ENCODE measurements around the gene MPG. TPM values are rescaled to one million over a fixed set of nuclear protein-coding genes. Genes with fewer than 3 reads are reported as not detected.

Gene MPG
- polyA plus RNA-seq, 1 of the 3 experiments (the other 2 are of a cell fraction), result 98.3 TPM

DNA sequence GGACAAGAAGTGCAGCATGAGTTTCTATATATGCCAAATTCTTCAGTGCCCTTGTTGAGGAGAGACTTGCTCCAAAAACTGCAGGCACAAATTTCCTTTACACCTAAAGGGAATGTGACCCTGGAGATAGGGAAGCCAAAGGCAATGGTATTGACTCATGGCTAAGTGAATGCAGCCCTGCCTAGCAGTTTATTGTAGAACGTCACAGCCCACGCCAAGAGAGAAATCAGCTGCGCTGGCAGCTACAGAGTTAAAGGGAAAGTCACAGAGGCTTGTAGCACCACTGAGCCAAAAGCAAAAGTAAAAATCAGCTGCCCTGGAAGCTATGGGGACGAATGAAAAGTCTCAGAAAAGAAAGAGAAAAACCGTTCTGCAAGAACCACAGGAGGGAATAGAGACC is 34.7 kb upstream of the MPG start:
- Histone ChIP-seq H4K20me1 (ENCODE audit: insufficient read depth) (no peaks in the 10 kb centered on the region), H3K27me3 (ENCODE audit: insufficient read depth) (no peaks in the 10 kb centered on the region), H3K9me2 (no peaks in the 10 kb centered on the region), H3K4me2 (no peak overlapping the region), H3K36me3 (replicated peaks in 1 of 2; ENCODE audit: control insufficient read depth in 1 of 2, insufficient read depth in 2 of 2, low read length in 1 of 2) (peaks cover 8 to 25% of the 10 kb centered on the region in 2 experiments), H3K9me3 (no peaks in the 10 kb centered on the region), H3K4me1 (ENCODE audit: control insufficient read depth in 1 of 2, insufficient read depth in 2 of 2, low read depth in 1 of 2, low read length in 1 of 2) (no peaks in the 10 kb centered on the region), H3K9ac (no peak overlapping the region), H3K27ac (ENCODE audit: low read depth in 2 of 2, low read length in 1 of 2) (no peak overlapping the region), H3K79me2 (ENCODE audit: insufficient read depth) (no peaks in the 10 kb centered on the region), H3F3A (replicated peaks; ENCODE audit: insufficient read depth) (peaks cover 4% of the 10 kb centered on the region), H3K4me3 (ENCODE audit: low read depth in 2 of 2, low read length in 1 of 2) (no peak overlapping the region), H2AFZ (ENCODE audit: low read depth) (no peak overlapping the region)
- DNase-seq, result no peak
- POLR2A ChIA-PET, result no interaction called here
- no peak for TF ChIP-seq MXI1 (IDR thresholded peaks at IDR 0.05; ENCODE audit: low read depth, low read length)
- TF ChIP-seq, protein P1, sequence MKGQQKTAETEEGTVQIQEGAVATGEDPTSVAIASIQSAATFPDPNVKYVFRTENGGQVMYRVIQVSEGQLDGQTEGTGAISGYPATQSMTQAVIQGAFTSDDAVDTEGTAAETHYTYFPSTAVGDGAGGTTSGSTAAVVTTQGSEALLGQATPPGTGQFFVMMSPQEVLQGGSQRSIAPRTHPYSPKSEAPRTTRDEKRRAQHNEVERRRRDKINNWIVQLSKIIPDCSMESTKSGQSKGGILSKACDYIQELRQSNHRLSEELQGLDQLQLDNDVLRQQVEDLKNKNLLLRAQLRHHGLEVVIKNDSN (IDR thresholded peaks at IDR 0.05; ENCODE audit: borderline replicate concordance, low read depth), result no peak
- CTCF ChIA-PET, result interaction anchor here (1.3 to 2.1 kb wide), 3 partner anchors 10 to 64 kb away, joined by 4 to 6 read pairs (median 4); partner anchors contain the start of genes POLR3K and SNRNP25
- WGBS (ENCODE audit: low lambda C conversion rate), result 85% methylated on average over 5 of the region's 5 CpGs

GRCh38 chr16:44655-45054 is 33.4 kb upstream of the MPG start:
- no peak overlapping the region for H2AFZ ChIP-seq (ENCODE audit: low read depth)
- no peaks in the 10 kb centered on the region for H3K9me2 ChIP-seq
- no peaks in the 10 kb centered on the region for H4K20me1 ChIP-seq (ENCODE audit: insufficient read depth)
- WGBS (ENCODE audit: low lambda C conversion rate), result 96% methylated on average over 8 of the region's 8 CpGs
- peaks cover 4% of the 10 kb centered on the region for H3F3A ChIP-seq (replicated peaks; ENCODE audit: insufficient read depth)
- peaks cover 5% of the 10 kb centered on the region; the same call in 1 of the 2 replicates for H3K79me2 ChIP-seq (ENCODE audit: insufficient read depth)
- no peak overlapping the region for H3K4me3 ChIP-seq (ENCODE audit: low read depth in 2 of 2, low read length in 1 of 2)
- no peaks in the 10 kb centered on the region for H3K27me3 ChIP-seq (ENCODE audit: insufficient read depth)
- H3K36me3 ChIP-seq (replicated peaks in 1 of 2; ENCODE audit: control insufficient read depth in 1 of 2, insufficient read depth in 2 of 2, low read length in 1 of 2), result peaks cover 8 to 25% of the 10 kb centered on the region in 2 experiments
- ChIA-PET CTCF (interaction anchor here (1.0 to 2.1 kb wide), 2 partner anchors 52 to 73 kb away, joined by 3 to 6 read pairs; no protein-coding TSS in a partner anchor), POLR2A (no interaction called here)
- H3K4me1 ChIP-seq (ENCODE audit: control insufficient read depth in 1 of 2, insufficient read depth in 2 of 2, low read depth in 1 of 2, low read length in 1 of 2), result no peaks in the 10 kb centered on the region
- TF ChIP-seq SIN3A (IDR thresholded peaks at IDR 0.05; ENCODE audit: borderline replicate concordance, low read depth, low read length) (no peak), MEF2A (IDR thresholded peaks at IDR 0.05; ENCODE audit: borderline replicate concordance, low read depth) (no peak), NFIC (IDR thresholded peaks at IDR 0.05; ENCODE audit: borderline replicate concordance) (no peak), REST (IDR thresholded peaks at IDR 0.05; ENCODE audit: low read depth, low read length) (no peak), TCF12 (IDR thresholded peaks at IDR 0.05) (no peak), FOSL2 (IDR thresholded peaks at IDR 0.05; ENCODE audit: borderline replicate concordance, low read depth) (no peak), SMC3 (IDR thresholded peaks at IDR 0.05; ENCODE audit: low read depth, low read length) (no peak), RCOR1 (IDR thresholded peaks at IDR 0.05; ENCODE audit: low read length) (no peak), JUND (IDR thresholded peaks at IDR 0.05) (no peak), GATA2 (CRISPR knock-in tag; IDR thresholded peaks at IDR 0.05) (no peak), FOXM1 (IDR thresholded peaks at IDR 0.05; ENCODE audit: low read depth) (no peak), TAF1 (IDR thresholded peaks at IDR 0.05; ENCODE audit: borderline replicate concordance, low read depth, low read length) (no peak), CHD2 (IDR thresholded peaks at IDR 0.05; ENCODE audit: low read length, partially characterized antibody) (no peak), GABPA (IDR thresholded peaks at IDR 0.05; ENCODE audit: low read depth) (no peak), FOXJ3 (CRISPR knock-in tag; IDR thresholded peaks at IDR 0.05) (no peak)
- TF ChIP-seq, protein P2, sequence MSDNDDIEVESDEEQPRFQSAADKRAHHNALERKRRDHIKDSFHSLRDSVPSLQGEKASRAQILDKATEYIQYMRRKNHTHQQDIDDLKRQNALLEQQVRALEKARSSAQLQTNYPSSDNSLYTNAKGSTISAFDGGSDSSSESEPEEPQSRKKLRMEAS (IDR thresholded peaks at IDR 0.05; ENCODE audit: low read depth), result no peak
- TF ChIP-seq, protein P3, sequence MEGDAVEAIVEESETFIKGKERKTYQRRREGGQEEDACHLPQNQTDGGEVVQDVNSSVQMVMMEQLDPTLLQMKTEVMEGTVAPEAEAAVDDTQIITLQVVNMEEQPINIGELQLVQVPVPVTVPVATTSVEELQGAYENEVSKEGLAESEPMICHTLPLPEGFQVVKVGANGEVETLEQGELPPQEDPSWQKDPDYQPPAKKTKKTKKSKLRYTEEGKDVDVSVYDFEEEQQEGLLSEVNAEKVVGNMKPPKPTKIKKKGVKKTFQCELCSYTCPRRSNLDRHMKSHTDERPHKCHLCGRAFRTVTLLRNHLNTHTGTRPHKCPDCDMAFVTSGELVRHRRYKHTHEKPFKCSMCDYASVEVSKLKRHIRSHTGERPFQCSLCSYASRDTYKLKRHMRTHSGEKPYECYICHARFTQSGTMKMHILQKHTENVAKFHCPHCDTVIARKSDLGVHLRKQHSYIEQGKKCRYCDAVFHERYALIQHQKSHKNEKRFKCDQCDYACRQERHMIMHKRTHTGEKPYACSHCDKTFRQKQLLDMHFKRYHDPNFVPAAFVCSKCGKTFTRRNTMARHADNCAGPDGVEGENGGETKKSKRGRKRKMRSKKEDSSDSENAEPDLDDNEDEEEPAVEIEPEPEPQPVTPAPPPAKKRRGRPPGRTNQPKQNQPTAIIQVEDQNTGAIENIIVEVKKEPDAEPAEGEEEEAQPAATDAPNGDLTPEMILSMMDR (IDR thresholded peaks at IDR 0.05), result no peak
- TF ChIP-seq, protein P4, sequence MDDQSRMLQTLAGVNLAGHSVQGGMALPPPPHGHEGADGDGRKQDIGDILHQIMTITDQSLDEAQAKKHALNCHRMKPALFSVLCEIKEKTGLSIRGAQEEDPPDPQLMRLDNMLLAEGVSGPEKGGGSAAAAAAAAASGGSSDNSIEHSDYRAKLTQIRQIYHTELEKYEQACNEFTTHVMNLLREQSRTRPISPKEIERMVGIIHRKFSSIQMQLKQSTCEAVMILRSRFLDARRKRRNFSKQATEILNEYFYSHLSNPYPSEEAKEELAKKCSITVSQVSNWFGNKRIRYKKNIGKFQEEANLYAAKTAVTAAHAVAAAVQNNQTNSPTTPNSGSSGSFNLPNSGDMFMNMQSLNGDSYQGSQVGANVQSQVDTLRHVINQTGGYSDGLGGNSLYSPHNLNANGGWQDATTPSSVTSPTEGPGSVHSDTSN (IDR thresholded peaks at IDR 0.05), result no peak
- TF ChIP-seq, protein P5, sequence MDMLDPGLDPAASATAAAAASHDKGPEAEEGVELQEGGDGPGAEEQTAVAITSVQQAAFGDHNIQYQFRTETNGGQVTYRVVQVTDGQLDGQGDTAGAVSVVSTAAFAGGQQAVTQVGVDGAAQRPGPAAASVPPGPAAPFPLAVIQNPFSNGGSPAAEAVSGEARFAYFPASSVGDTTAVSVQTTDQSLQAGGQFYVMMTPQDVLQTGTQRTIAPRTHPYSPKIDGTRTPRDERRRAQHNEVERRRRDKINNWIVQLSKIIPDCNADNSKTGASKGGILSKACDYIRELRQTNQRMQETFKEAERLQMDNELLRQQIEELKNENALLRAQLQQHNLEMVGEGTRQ (IDR thresholded peaks at IDR 0.05; ENCODE audit: borderline replicate concordance, low read depth, low read length), result no peak
- no peak for DNase-seq
- no peak overlapping the region for H3K9ac ChIP-seq
- H3K4me2 ChIP-seq, result no peak overlapping the region
- H3K9me3 ChIP-seq, result no peaks in the 10 kb centered on the region
- no peak overlapping the region for H3K27ac ChIP-seq (ENCODE audit: low read depth in 2 of 2, low read length in 1 of 2)
